GM04504 (cell line): ENCODE measurements around the gene KRT79.

Experiments used
- DNase-seq: peaks from one replicate; pipeline ENCODE4 v3.0.0-alpha.2; 2012; ENCODE audit warnings: low read depth

The KRT79 gene

GRCh38 chr12:52818388-52818787, 15.7 kb downstream of the KRT79 start:
- no peak for DNase-seq

- no peak for DNase-seq
Observed at GRCh38 chr12:52817699-52818238, 16.3 kb downstream of the KRT79 start.

GRCh38 chr12:52817003-52817698, 17.0 kb downstream of the KRT79 start:
- no peak for DNase-seq

- no peak for DNase-seq
Observed at GRCh38 chr12:52815676-52816588, 18.2 kb downstream of the KRT79 start.

GRCh38 chr12:52815161-52815560, 18.9 kb downstream of the KRT79 start:
- no peak for DNase-seq

- DNase-seq = no peak
Observed at GRCh38 chr12:52814710-52815155, 19.4 kb downstream of the KRT79 start.

GRCh38 chr12:52813885-52814709, 20.0 kb downstream of the KRT79 start, which contains the start of gene KRT4:
KRT4 (minus strand) TSS chr12:52814116; CDS start chr12:52814058, 58 bp downstream.
- peak; percentile 31 for DNase-seq

- DNase-seq = no peak
Observed at GRCh38 chr12:52813203-52813819, 20.8 kb downstream of the KRT79 start.

- no peak for DNase-seq
Observed at GRCh38 chr12:52812749-52813148, 21.4 kb downstream of the KRT79 start.

- no peak for DNase-seq
Observed at GRCh38 chr12:52812073-52812400, 22.1 kb downstream of the KRT79 start.

GRCh38 chr12:52811191-52812072, 22.7 kb downstream of the KRT79 start:
- no peak for DNase-seq

- no peak for DNase-seq
Observed at GRCh38 chr12:52810554-52810953, 23.6 kb downstream of the KRT79 start.

- DNase-seq = no peak
Observed at GRCh38 chr12:52809166-52809565, 24.9 kb downstream of the KRT79 start.

- DNase-seq = no peak
Observed at GRCh38 chr12:52808573-52809160, 25.4 kb downstream of the KRT79 start.

GRCh38 chr12:52807544-52808470, 26.3 kb downstream of the KRT79 start:
- no peak for DNase-seq

- DNase-seq = no peak
Observed at GRCh38 chr12:52806821-52807543, 27.1 kb downstream of the KRT79 start.

- DNase-seq = no peak
Observed at GRCh38 chr12:52806169-52806811, 27.8 kb downstream of the KRT79 start.

- no peak for DNase-seq
Observed at GRCh38 chr12:52805739-52806138, 28.4 kb downstream of the KRT79 start.
